GM23338 (cell line): ENCODE measurements around the gene IRF5. TPM values are rescaled to one million over a fixed set of nuclear protein-coding genes. Genes with fewer than 3 reads are reported as not detected.

ENCODE experiments used
- ATAC-seq: fragments of 200-7000 bp; cut with Tn5 transposase; 3 replicates; pipeline ENCODE4 v1.9.1; 2020
- DNase-seq: peaks from one replicate; pipeline ENCODE4 v3.0.0-alpha.2; 2015; ENCODE audit warnings: low spot score
- H2AFZ ChIP-seq: fragments of 200-600 bp; sonication (generic); 2 replicates; pipeline ENCODE4 v1.8.0; 2016; ENCODE audit warnings: antibody characterized with exemption, mild to moderate bottlenecking, moderate library complexity
- H3F3A ChIP-seq: fragments of 200-600 bp; sonication (generic); replicated peaks from 2 replicates; pipeline ENCODE4 v1.8.0; 2017; ENCODE audit warnings: antibody characterized with exemption, mixed run types, low read depth
- H3K27ac ChIP-seq: fragments of 200-600 bp; sonication (generic); 2 replicates; pipeline ENCODE4 v1.6.1; 2016; ENCODE audit warnings: low read depth
- H3K27me3 ChIP-seq: fragments of 200-600 bp; sonication (generic); 2 replicates; pipeline ENCODE4 v1.8.0; 2016; ENCODE audit warnings: mild to moderate bottlenecking, mixed run types, moderate library complexity; ENCODE audit not compliant: insufficient read depth
- H3K36me3 ChIP-seq: fragments of 200-600 bp; sonication (generic); 2 replicates; pipeline ENCODE4 v1.8.0; 2016; ENCODE audit warnings: mild to moderate bottlenecking; ENCODE audit not compliant: insufficient read depth
- H3K4me1 ChIP-seq: fragments of 200-600 bp; sonication (generic); 2 replicates; pipeline ENCODE4 v1.8.0; 2016; ENCODE audit warnings: mild to moderate bottlenecking, moderate library complexity; ENCODE audit not compliant: insufficient read depth
- H3K4me2 ChIP-seq: fragments of 200-600 bp; sonication (generic); 2 replicates; pipeline ENCODE4 v1.7.1; 2017; ENCODE audit warnings: mixed run types
- H3K4me3 ChIP-seq: fragments of 200-600 bp; sonication (generic); 2 replicates; pipeline ENCODE4 v1.6.1; 2016; ENCODE audit warnings: mixed run types
- H3K79me2 ChIP-seq: fragments of 200-600 bp; sonication (generic); replicated peaks from 2 replicates; pipeline ENCODE4 v1.8.0; 2017; ENCODE audit warnings: mild to moderate bottlenecking; ENCODE audit not compliant: insufficient read depth
- H3K9me2 ChIP-seq: fragments of 200-600 bp; sonication (generic); 2 replicates; pipeline ENCODE4 v1.8.0; 2017; ENCODE audit not compliant: insufficient read depth
- H4K20me1 ChIP-seq: fragments of 200-600 bp; sonication (generic); replicated peaks from 2 replicates; pipeline ENCODE4 v1.8.0; 2017; ENCODE audit warnings: mild to moderate bottlenecking; ENCODE audit not compliant: insufficient read depth
- H3K27ac Mint-ChIP-seq: 2 replicates; pipeline ENCODE4 v1.8.0; 2020; ENCODE audit warnings: inconsistent platforms, mild to moderate bottlenecking, moderate library complexity, mixed read lengths
- H3K27me3 Mint-ChIP-seq: 3 replicates; pipeline ENCODE4 v1.8.0; 2022; ENCODE audit warnings: low read depth, mild to moderate bottlenecking, moderate library complexity, mixed read lengths, inconsistent platforms; ENCODE audit not compliant: insufficient read depth, poor library complexity
- H3K36me3 Mint-ChIP-seq: 3 replicates; pipeline ENCODE4 v1.8.0; 2021; ENCODE audit warnings: low read depth, mild to moderate bottlenecking, inconsistent platforms, moderate library complexity, mixed read lengths
- H3K4me1 Mint-ChIP-seq: 3 replicates; pipeline ENCODE4 v1.8.0; 2020; ENCODE audit warnings: mild to moderate bottlenecking, inconsistent platforms, mixed read lengths
- H3K4me3 Mint-ChIP-seq: 3 replicates; pipeline ENCODE4 v1.8.0; 2021; ENCODE audit warnings: moderate library complexity, mild to moderate bottlenecking, inconsistent platforms, mixed read lengths
- H3K9me3 Mint-ChIP-seq: 3 replicates; pipeline ENCODE4 v1.8.0; 2020; ENCODE audit warnings: moderate library complexity, mild to moderate bottlenecking, inconsistent platforms, mixed read lengths
- CREB1 ChIP-seq: fragments of 250-450 bp; sonication (Bioruptor Pico); IDR thresholded peaks from 2 replicates; pipeline ENCODE4 v1.5.0; 2020; ENCODE audit warnings: low read depth, mild to moderate bottlenecking, moderate library complexity
- EZH2 ChIP-seq: fragments of 200-600 bp; sonication (generic); IDR thresholded peaks from one replicate; pipeline ENCODE4 v1.8.0; 2017; ENCODE audit warnings: antibody characterized with exemption, mild to moderate bottlenecking, low read depth; ENCODE audit not compliant: unreplicated experiment
- EZH2phosphoT487 ChIP-seq: fragments of 200-600 bp; sonication (generic); IDR thresholded peaks from one replicate; pipeline ENCODE4 v1.8.1; 2018; ENCODE audit warnings: antibody characterized with exemption; ENCODE audit not compliant: unreplicated experiment
- JUNB ChIP-seq: IDR thresholded peaks from one replicate; pipeline ENCODE4 v1.6.1; 2016; ENCODE audit warnings: antibody characterized with exemption; ENCODE audit not compliant: unreplicated experiment
- NANOG ChIP-seq: IDR thresholded peaks from 2 replicates; pipeline ENCODE4 v1.6.1; 2016; ENCODE audit warnings: antibody characterized with exemption, borderline replicate concordance
- POLR2AphosphoS5 ChIP-seq: IDR thresholded peaks from 2 replicates; pipeline ENCODE4 v1.6.1; 2016; ENCODE audit warnings: antibody characterized with exemption, low read depth
- STAT1 ChIP-seq: IDR thresholded peaks from one replicate; pipeline ENCODE4 v1.6.1; 2016; ENCODE audit warnings: antibody characterized with exemption; ENCODE audit not compliant: unreplicated experiment
- ZNF114 ChIP-seq: fragments of 250-450 bp; sonication (Bioruptor Pico); IDR thresholded peaks from 2 replicates; pipeline ENCODE4 v1.5.0; 2020; ENCODE audit warnings: mild to moderate bottlenecking, moderate library complexity
- ZNF331 ChIP-seq: fragments of 250-450 bp; sonication (Bioruptor Pico); IDR thresholded peaks from 2 replicates; pipeline ENCODE4 v1.5.0; 2020; ENCODE audit warnings: low read depth, mild to moderate bottlenecking, moderate library complexity
- polyA plus RNA-seq: library from polyadenylated mRNA; unstranded; fragments of >200 nt; fragmentation: Nextera tagmentation; extraction: Ambion mirVana; gene quantifications from 2 replicates; pipeline ENCODE4 v1.2.1, GENCODE V29; 2016
- total RNA-seq: library from RNA; depleted of rRNA; stranded (reverse); fragments of >200 nt; shearing (Covaris generic); gene quantifications from 2 replicates; pipeline ENCODE4 v1.2.3, GENCODE V29; 2014
- TF ChIP-seq, protein P1 (sequence below): IDR thresholded peaks from 2 replicates; pipeline ENCODE4 v1.6.1; 2016; ENCODE audit warnings: antibody characterized with exemption
- TF ChIP-seq, protein P2 (sequence below), 2 experiments: fragments of 200-600 bp in 1 of 2; sonication (generic) in 1 of 2; conservative IDR thresholded peaks; 2 replicates each; pipeline versions ENCODE4 v1.5.1 to v1.6.1; 2016 to 2017; ENCODE audit warnings: antibody characterized with exemption in 2 of 2, low read depth in 2 of 2, mild to moderate bottlenecking in 2 of 2, moderate library complexity in 1 of 2
- TF ChIP-seq, protein P3 (sequence below): fragments of 250-450 bp; sonication (Bioruptor Pico); IDR thresholded peaks from 2 replicates; pipeline ENCODE4 v1.5.0; 2020; ENCODE audit warnings: mild to moderate bottlenecking, moderate library complexity

IRF5 gene
- total and polyA plus RNA-seq, 2 experiments from 2014 or later, result 0.37 to 3.7 TPM

DNA sequence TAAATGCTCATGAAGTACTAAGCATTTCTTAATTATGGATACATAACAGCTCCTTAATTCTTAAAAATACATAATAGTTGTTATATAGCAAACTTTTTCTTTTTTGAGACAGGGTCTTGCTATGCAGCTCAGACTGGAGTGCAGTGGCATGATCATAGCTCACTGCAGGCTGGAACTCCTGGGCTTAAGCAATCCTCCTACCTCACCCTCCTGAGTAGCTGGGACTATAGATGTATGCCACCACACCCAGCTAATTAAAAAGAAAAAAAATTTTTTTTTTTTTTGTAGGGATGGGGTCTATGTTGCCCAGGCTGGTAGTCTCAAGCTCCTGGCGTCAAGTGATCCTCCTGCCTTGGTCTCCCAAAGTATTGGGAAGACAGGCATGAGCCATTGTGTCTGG, 30.9 kb downstream of the IRF5 start:
- Histone ChIP-seq H3K4me1 (peaks cover 7% of the 10 kb centered on the region; the same call in 1 of the 2 replicates), H3K27me3 (no peaks in the 10 kb centered on the region), H3K36me3 (peaks cover 42% of the 10 kb centered on the region), H2AFZ (no peak overlapping the region), H3F3A (0 out of 2 replicates have a peak, but pooled peaks cover 4% of the 10 kb centered on the region), H3K9me2 (no peaks in the 10 kb centered on the region), H4K20me1 (peaks cover 7% of the 10 kb centered on the region; the same call in 1 of the 2 replicates), H3K4me2 (no peak overlapping the region), H3K4me3 (no peak overlapping the region), H3K27ac (no peak overlapping the region), H3K79me2 (no peaks in the 10 kb centered on the region)
- no peaks in the 10 kb centered on the region for H3K27me3 Mint-ChIP-seq
- TF ChIP-seq CREB1 (CRISPR knock-in tag), result no peak
- no peak for TF ChIP-seq STAT1
- no peaks in the 10 kb centered on the region for H3K9me3 Mint-ChIP-seq
- no peak overlapping the region for H3K4me3 Mint-ChIP-seq
- no peak overlapping the region for H3K27ac Mint-ChIP-seq
- DNase-seq (no peak), ATAC-seq (no peak)
- peaks cover 75% of the 10 kb centered on the region for H3K36me3 Mint-ChIP-seq
- peaks cover 14% of the 10 kb centered on the region; the same call in 2 of the 3 replicates for H3K4me1 Mint-ChIP-seq

DNA sequence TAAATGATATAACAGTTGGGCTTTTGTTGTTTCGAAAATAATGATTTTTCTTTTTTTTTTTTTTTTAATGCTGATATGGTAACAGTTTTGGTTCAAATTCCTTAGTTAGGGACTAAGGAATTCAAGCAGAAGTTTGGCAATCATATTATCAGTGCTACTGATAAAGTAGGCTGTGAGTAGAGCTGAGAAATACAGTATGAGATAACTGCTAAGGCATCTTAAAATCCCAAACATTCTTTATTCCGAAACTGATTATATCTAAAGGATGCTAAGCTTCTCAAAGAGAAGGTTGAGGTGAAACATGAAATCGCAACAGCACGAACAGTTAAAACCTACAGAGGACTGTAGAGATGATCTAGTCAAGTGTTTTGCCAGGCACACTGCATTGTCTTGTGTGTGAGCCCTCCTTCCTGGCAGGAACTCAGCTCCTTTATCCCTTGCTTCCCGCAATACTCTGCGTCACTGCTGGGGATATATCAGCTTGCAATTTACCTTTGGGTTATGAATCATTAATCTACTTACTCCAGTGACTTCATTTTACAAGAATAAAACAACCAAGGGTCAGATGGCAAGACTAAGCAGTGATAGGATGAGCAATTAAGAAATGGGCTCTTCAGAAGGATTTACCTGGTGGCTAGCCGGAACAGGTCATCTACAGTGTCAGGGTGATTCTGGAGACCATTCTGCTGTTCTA, 36.7 kb downstream of the IRF5 start:
- H2AFZ ChIP-seq, result no peak overlapping the region
- H3K27ac Mint-ChIP-seq, result no peak overlapping the region
- no peaks in the 10 kb centered on the region for H3K4me1 Mint-ChIP-seq
- no peak overlapping the region for H3K4me3 Mint-ChIP-seq
- peaks cover 11% of the 10 kb centered on the region; the same call in 1 of the 2 replicates for H4K20me1 ChIP-seq
- peaks cover 72% of the 10 kb centered on the region for H3K36me3 Mint-ChIP-seq
- no peak for TF ChIP-seq EZH2
- TF ChIP-seq EZH2phosphoT487, result no peak
- TF ChIP-seq POLR2AphosphoS5, result no peak
- no peak for TF ChIP-seq NANOG
- TF ChIP-seq, protein P1, sequence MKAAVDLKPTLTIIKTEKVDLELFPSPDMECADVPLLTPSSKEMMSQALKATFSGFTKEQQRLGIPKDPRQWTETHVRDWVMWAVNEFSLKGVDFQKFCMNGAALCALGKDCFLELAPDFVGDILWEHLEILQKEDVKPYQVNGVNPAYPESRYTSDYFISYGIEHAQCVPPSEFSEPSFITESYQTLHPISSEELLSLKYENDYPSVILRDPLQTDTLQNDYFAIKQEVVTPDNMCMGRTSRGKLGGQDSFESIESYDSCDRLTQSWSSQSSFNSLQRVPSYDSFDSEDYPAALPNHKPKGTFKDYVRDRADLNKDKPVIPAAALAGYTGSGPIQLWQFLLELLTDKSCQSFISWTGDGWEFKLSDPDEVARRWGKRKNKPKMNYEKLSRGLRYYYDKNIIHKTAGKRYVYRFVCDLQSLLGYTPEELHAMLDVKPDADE, result no peak
- TF ChIP-seq JUNB, result no peak
- no peak for TF ChIP-seq ZNF114 (CRISPR knock-in tag)
- no peak for TF ChIP-seq CREB1 (CRISPR knock-in tag)
- no peak for TF ChIP-seq ZNF331 (CRISPR knock-in tag)
- TF ChIP-seq, protein P2, sequence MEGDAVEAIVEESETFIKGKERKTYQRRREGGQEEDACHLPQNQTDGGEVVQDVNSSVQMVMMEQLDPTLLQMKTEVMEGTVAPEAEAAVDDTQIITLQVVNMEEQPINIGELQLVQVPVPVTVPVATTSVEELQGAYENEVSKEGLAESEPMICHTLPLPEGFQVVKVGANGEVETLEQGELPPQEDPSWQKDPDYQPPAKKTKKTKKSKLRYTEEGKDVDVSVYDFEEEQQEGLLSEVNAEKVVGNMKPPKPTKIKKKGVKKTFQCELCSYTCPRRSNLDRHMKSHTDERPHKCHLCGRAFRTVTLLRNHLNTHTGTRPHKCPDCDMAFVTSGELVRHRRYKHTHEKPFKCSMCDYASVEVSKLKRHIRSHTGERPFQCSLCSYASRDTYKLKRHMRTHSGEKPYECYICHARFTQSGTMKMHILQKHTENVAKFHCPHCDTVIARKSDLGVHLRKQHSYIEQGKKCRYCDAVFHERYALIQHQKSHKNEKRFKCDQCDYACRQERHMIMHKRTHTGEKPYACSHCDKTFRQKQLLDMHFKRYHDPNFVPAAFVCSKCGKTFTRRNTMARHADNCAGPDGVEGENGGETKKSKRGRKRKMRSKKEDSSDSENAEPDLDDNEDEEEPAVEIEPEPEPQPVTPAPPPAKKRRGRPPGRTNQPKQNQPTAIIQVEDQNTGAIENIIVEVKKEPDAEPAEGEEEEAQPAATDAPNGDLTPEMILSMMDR (conservative IDR thresholded peaks at IDR 0.05; ENCODE audit: low read depth in 2 of 2), result no peak
- TF ChIP-seq, protein P3, sequence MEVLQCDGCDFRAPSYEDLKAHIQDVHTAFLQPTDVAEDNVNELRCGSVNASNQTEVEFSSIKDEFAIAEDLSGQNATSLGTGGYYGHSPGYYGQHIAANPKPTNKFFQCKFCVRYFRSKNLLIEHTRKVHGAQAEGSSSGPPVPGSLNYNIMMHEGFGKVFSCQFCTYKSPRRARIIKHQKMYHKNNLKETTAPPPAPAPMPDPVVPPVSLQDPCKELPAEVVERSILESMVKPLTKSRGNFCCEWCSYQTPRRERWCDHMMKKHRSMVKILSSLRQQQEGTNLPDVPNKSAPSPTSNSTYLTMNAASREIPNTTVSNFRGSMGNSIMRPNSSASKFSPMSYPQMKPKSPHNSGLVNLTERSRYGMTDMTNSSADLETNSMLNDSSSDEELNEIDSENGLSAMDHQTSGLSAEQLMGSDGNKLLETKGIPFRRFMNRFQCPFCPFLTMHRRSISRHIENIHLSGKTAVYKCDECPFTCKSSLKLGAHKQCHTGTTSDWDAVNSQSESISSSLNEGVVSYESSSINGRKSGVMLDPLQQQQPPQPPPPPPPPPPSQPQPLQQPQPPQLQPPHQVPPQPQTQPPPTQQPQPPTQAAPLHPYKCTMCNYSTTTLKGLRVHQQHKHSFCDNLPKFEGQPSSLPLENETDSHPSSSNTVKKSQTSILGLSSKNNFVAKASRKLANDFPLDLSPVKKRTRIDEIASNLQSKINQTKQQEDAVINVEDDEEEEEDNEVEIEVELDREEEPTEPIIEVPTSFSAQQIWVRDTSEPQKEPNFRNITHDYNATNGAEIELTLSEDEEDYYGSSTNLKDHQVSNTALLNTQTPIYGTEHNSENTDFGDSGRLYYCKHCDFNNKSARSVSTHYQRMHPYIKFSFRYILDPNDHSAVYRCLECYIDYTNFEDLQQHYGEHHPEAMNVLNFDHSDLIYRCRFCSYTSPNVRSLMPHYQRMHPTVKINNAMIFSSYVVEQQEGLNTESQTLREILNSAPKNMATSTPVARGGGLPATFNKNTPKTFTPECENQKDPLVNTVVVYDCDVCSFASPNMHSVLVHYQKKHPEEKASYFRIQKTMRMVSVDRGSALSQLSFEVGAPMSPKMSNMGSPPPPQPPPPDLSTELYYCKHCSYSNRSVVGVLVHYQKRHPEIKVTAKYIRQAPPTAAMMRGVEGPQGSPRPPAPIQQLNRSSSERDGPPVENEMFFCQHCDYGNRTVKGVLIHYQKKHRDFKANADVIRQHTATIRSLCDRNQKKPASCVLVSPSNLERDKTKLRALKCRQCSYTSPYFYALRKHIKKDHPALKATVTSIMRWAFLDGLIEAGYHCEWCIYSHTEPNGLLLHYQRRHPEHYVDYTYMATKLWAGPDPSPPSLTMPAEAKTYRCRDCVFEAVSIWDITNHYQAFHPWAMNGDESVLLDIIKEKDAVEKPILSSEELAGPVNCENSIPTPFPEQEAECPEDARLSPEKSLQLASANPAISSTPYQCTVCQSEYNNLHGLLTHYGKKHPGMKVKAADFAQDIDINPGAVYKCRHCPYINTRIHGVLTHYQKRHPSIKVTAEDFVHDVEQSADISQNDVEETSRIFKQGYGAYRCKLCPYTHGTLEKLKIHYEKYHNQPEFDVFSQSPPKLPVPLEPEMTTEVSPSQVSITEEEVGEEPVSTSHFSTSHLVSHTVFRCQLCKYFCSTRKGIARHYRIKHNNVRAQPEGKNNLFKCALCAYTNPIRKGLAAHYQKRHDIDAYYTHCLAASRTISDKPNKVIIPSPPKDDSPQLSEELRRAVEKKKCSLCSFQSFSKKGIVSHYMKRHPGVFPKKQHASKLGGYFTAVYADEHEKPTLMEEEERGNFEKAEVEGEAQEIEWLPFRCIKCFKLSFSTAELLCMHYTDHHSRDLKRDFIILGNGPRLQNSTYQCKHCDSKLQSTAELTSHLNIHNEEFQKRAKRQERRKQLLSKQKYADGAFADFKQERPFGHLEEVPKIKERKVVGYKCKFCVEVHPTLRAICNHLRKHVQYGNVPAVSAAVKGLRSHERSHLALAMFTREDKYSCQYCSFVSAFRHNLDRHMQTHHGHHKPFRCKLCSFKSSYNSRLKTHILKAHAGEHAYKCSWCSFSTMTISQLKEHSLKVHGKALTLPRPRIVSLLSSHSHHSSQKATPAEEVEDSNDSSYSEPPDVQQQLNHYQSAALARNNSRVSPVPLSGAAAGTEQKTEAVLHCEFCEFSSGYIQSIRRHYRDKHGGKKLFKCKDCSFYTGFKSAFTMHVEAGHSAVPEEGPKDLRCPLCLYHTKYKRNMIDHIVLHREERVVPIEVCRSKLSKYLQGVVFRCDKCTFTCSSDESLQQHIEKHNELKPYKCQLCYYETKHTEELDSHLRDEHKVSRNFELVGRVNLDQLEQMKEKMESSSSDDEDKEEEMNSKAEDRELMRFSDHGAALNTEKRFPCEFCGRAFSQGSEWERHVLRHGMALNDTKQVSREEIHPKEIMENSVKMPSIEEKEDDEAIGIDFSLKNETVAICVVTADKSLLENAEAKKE (CRISPR knock-in tag), result no peak
- no peaks in the 10 kb centered on the region for H3K27me3 ChIP-seq
- ATAC-seq, result no peak
- no peak overlapping the region for H3K4me2 ChIP-seq
- H3K9me2 ChIP-seq, result no peaks in the 10 kb centered on the region
- H3K36me3 ChIP-seq, result peaks cover 62% of the 10 kb centered on the region
- no peaks in the 10 kb centered on the region for H3K79me2 ChIP-seq
- H3K4me1 ChIP-seq, result no peaks in the 10 kb centered on the region
- no peaks in the 10 kb centered on the region for H3K9me3 Mint-ChIP-seq
- DNase-seq, result no peak
- H3F3A ChIP-seq, result no peaks in the 10 kb centered on the region
- H3K4me3 ChIP-seq, result no peak overlapping the region
- no peaks in the 10 kb centered on the region for H3K27me3 Mint-ChIP-seq
- H3K27ac ChIP-seq, result no peak overlapping the region
